ENCODE measurements around the gene GSX2.

Gene GSX2

DNA sequence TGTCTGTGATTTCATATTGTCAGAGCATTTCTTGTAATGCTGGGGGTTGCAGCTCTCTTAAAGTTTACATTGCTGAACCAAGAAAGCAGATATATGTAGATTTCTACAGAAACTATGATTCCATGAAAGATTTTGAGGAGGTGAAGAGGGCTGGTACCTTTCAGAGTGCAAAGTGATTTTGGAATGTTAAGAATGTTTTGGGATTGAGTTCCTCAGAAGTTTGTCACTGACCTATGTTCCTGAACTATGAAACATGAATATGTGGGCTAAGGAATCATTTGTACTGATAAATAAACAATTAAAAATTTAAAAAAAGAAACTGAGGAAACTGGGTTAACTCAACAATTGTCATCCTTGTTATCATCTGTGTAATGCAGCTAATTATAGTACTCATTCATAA lies 23.3 kb upstream of the GSX2 start:
- Histone ChIP-seq H4K20me1 (ENCODE audit: insufficient read depth, low read length) (no peaks in the 10 kb centered on the region), H3K27ac (ENCODE audit: low read length) (no peak overlapping the region), H3K4me3 (ENCODE audit: low read depth in 1 of 2, low read length in 2 of 2) (no peak overlapping the region), H3K36me3 (ENCODE audit: insufficient read depth, low read length) (no peaks in the 10 kb centered on the region), H3K79me2 (ENCODE audit: insufficient read depth, low read length) (no peaks in the 10 kb centered on the region), H3K4me2 (ENCODE audit: insufficient read depth, low read length) (no peak overlapping the region), H3K27me3 (ENCODE audit: insufficient read depth, low read length, poor library complexity) (no peaks in the 10 kb centered on the region), H3K9me3 (ENCODE audit: insufficient read depth, low read length, severe bottlenecking) (no peaks in the 10 kb centered on the region), H3K4me1 (ENCODE audit: insufficient read depth, low read length) (no peaks in the 10 kb centered on the region), H3K9ac (ENCODE audit: low read depth, low read length) (no peak overlapping the region), H2AFZ (ENCODE audit: low read depth, low read length) (no peak overlapping the region)
- no peak for DNase-seq
- no peak for ATAC-seq (ENCODE audit: insufficient read depth, low read depth)
- no peak for TF ChIP-seq EZH2 (IDR thresholded peaks at IDR 0.05; ENCODE audit: borderline replicate concordance, low read depth, low read length, severe bottlenecking)
- TF ChIP-seq, protein P1, sequence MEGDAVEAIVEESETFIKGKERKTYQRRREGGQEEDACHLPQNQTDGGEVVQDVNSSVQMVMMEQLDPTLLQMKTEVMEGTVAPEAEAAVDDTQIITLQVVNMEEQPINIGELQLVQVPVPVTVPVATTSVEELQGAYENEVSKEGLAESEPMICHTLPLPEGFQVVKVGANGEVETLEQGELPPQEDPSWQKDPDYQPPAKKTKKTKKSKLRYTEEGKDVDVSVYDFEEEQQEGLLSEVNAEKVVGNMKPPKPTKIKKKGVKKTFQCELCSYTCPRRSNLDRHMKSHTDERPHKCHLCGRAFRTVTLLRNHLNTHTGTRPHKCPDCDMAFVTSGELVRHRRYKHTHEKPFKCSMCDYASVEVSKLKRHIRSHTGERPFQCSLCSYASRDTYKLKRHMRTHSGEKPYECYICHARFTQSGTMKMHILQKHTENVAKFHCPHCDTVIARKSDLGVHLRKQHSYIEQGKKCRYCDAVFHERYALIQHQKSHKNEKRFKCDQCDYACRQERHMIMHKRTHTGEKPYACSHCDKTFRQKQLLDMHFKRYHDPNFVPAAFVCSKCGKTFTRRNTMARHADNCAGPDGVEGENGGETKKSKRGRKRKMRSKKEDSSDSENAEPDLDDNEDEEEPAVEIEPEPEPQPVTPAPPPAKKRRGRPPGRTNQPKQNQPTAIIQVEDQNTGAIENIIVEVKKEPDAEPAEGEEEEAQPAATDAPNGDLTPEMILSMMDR (IDR thresholded peaks at IDR 0.05; ENCODE audit: borderline replicate concordance, extremely low read depth, low read length, poor library complexity, severe bottlenecking) = no peak

- Histone ChIP-seq H3K9ac (ENCODE audit: low read depth, low read length) (no peak overlapping the region), H3K36me3 (ENCODE audit: insufficient read depth, low read length) (no peaks in the 10 kb centered on the region), H3K27ac (ENCODE audit: low read length) (no peak overlapping the region), H3K4me1 (ENCODE audit: insufficient read depth, low read length) (no peaks in the 10 kb centered on the region), H3K9me3 (ENCODE audit: insufficient read depth, low read length, severe bottlenecking) (no peaks in the 10 kb centered on the region), H3K4me2 (ENCODE audit: insufficient read depth, low read length) (no peak overlapping the region), H3K4me3 (ENCODE audit: low read depth in 1 of 2, low read length in 2 of 2) (no peak overlapping the region), H2AFZ (ENCODE audit: low read depth, low read length) (no peak overlapping the region), H3K27me3 (ENCODE audit: insufficient read depth, low read length, poor library complexity) (no peaks in the 10 kb centered on the region), H3K79me2 (ENCODE audit: insufficient read depth, low read length) (no peaks in the 10 kb centered on the region), H4K20me1 (ENCODE audit: insufficient read depth, low read length) (no peaks in the 10 kb centered on the region)
- ATAC-seq (ENCODE audit: insufficient read depth, low read depth) (no peak), DNase-seq (no peak)
- no peak for TF ChIP-seq EZH2 (IDR thresholded peaks at IDR 0.05; ENCODE audit: borderline replicate concordance, low read depth, low read length, severe bottlenecking)
- TF ChIP-seq, protein P1 (IDR thresholded peaks at IDR 0.05; ENCODE audit: borderline replicate concordance, extremely low read depth, low read length, poor library complexity, severe bottlenecking) = no peak
Measured at GRCh38 chr4:54077812-54078211, 22.2 kb upstream of the GSX2 start.

DNA sequence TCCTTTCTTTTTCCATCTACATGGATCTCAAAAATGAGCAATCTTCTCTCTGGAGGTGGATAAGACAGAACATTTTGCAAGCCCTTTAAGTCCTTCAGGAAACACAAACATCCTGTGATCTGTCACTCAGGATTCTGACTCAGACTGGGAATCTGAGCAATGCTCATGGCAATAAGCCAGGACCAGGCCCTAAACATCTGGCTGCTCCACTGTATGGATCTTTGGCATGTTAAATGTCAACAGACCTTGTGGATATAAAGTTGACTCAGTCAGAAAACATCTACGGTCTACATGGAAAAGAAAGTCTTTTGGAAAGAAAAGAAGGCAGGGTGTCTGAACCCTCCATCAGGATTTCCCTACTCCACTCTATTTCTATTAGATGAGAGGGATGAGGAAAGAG lies 17.8 kb upstream of the GSX2 start:
- H3K27me3 ChIP-seq (ENCODE audit: insufficient read depth, low read length, poor library complexity) = no peaks in the 10 kb centered on the region

More for the DNA sequence above, 17.8 kb upstream of the GSX2 start:
- H3K4me1 ChIP-seq (ENCODE audit: insufficient read depth, low read length) = no peaks in the 10 kb centered on the region
- no peaks in the 10 kb centered on the region for H3K79me2 ChIP-seq (ENCODE audit: insufficient read depth, low read length)
- TF ChIP-seq EZH2 (IDR thresholded peaks at IDR 0.05; ENCODE audit: borderline replicate concordance, low read depth, low read length, severe bottlenecking) = no peak
- TF ChIP-seq, protein P1 (IDR thresholded peaks at IDR 0.05; ENCODE audit: borderline replicate concordance, extremely low read depth, low read length, poor library complexity, severe bottlenecking) = no peak
- H3K36me3 ChIP-seq (ENCODE audit: insufficient read depth, low read length) = no peaks in the 10 kb centered on the region
- H3K4me3 ChIP-seq (ENCODE audit: low read depth in 1 of 2, low read length in 2 of 2) = no peak overlapping the region
- H3K27ac ChIP-seq (ENCODE audit: low read length) = no peak overlapping the region
- DNase-seq = no peak
- no peak overlapping the region for H2AFZ ChIP-seq (ENCODE audit: low read depth, low read length)
- no peak overlapping the region for H3K4me2 ChIP-seq (ENCODE audit: insufficient read depth, low read length)
- no peaks in the 10 kb centered on the region for H3K9me3 ChIP-seq (ENCODE audit: insufficient read depth, low read length, severe bottlenecking)
- H4K20me1 ChIP-seq (ENCODE audit: insufficient read depth, low read length) = no peaks in the 10 kb centered on the region
- no peak for ATAC-seq (ENCODE audit: insufficient read depth, low read depth)
- H3K9ac ChIP-seq (ENCODE audit: low read depth, low read length) = no peak overlapping the region

All from DND-41 (cell line).